ENCODE data around the gene SLCO1B3. TPM values are rescaled to one million over a fixed set of nuclear protein-coding genes. Genes with fewer than 3 reads are reported as not detected.

SLCO1B3 gene
- total and polyA plus RNA-seq, 2 of the 8 experiments (the other 6 are each of a cell fraction or from before 2014, with no cell fraction given), result not detected

GRCh38 chr12:20852649-20853048 lies 42.1 kb downstream of the SLCO1B3 start:
- H3K9me3 ChIP-seq (ENCODE audit: insufficient read depth in 2 of 2, low read depth in 1 of 2, low read length in 1 of 2), result no peaks in the 10 kb centered on the region
- no peaks in the 10 kb centered on the region for H3K23me2 ChIP-seq (ENCODE audit: low read depth, low read length)
- no peak overlapping the region for H2BK120ac ChIP-seq (replicated peaks; ENCODE audit: low read depth, low read length)
- FAIRE-seq (no peak), DNase-seq (ENCODE audit: low read depth in 1 of 2, low spot score in 2 of 2) (no peak)
- no peak overlapping the region for H3K18ac ChIP-seq (ENCODE audit: extremely low read depth, low read length)
- no peak overlapping the region for H3K4me3 ChIP-seq (ENCODE audit: extremely low read depth in 1 of 4, insufficient read depth in 2 of 4, low read depth in 3 of 4, low read length in 4 of 4)
- H3K14ac ChIP-seq (ENCODE audit: insufficient read length), result no peak overlapping the region
- ChIA-PET CTCF (ENCODE audit: partially characterized antibody) (no interaction called here), POLR2A (ENCODE audit: partially characterized antibody) (no interaction called here)
- H4K5ac ChIP-seq (ENCODE audit: insufficient read length, low read depth, low read length), result no peak overlapping the region
- H4K91ac ChIP-seq (replicated peaks; ENCODE audit: insufficient read length, low read length), result no peak overlapping the region
- no peak overlapping the region for H2AFZ ChIP-seq (ENCODE audit: low read length)
- H2BK5ac ChIP-seq (ENCODE audit: low read depth, low read length), result no peak overlapping the region
- H3K27me3 ChIP-seq (replicated peaks in 1 of 4; ENCODE audit: control insufficient read depth in 3 of 4, extremely low read depth in 1 of 4, insufficient read depth in 3 of 4, low read length in 3 of 4), result no peaks in the 10 kb centered on the region
- no peak overlapping the region for H3K27ac ChIP-seq (ENCODE audit: low read depth, low read length)
- H3K4me1 ChIP-seq (replicated peaks in 1 of 4; ENCODE audit: control insufficient read depth in 3 of 4, insufficient read depth in 4 of 4, low read length in 3 of 4), result peaks cover 0 to 3% (median 2%) of the 10 kb centered on the region in 4 experiments; a peak in 2 of 7 replicates
- H3K56ac ChIP-seq (replicated peaks; ENCODE audit: insufficient read length, low read depth, low read length), result no peak overlapping the region
- H2BK20ac ChIP-seq (ENCODE audit: low read length), result no peak overlapping the region
- H2BK12ac ChIP-seq (ENCODE audit: low read depth, low read length), result no peak overlapping the region
- no peak overlapping the region for H2BK15ac ChIP-seq (ENCODE audit: low read length)
- H2AK5ac ChIP-seq (ENCODE audit: low read depth, low read length), result no peak overlapping the region
- no peak overlapping the region for H3K4me2 ChIP-seq (ENCODE audit: insufficient read depth in 1 of 2, low read depth in 2 of 2, low read length in 2 of 2)
- H3K9ac ChIP-seq (replicated peaks in 1 of 4; ENCODE audit: extremely low read depth in 1 of 4, low read depth in 3 of 4, low read length in 3 of 4), result no peak overlapping the region
- H3K79me1 ChIP-seq (ENCODE audit: low read depth, low read length), result no peaks in the 10 kb centered on the region
- no peaks in the 10 kb centered on the region for H3K79me2 ChIP-seq (ENCODE audit: control insufficient read depth in 1 of 2, insufficient read depth in 2 of 2, low read length in 2 of 2)
- H4K8ac ChIP-seq (ENCODE audit: extremely low read depth, insufficient read depth, low read length), result no peak overlapping the region
- no peaks in the 10 kb centered on the region for H3K36me3 ChIP-seq (ENCODE audit: control insufficient read depth in 2 of 4, insufficient read depth in 4 of 4, low read length in 3 of 4)
- H3K23ac ChIP-seq (ENCODE audit: insufficient read length), result no peak overlapping the region
- H3K4ac ChIP-seq (replicated peaks; ENCODE audit: insufficient read length, low read depth, low read length), result no peak overlapping the region
- no peaks in the 10 kb centered on the region for H4K20me1 ChIP-seq (replicated peaks in 1 of 2; ENCODE audit: control insufficient read depth in 1 of 2, insufficient read depth in 2 of 2, low read length in 2 of 2)
- TF ChIP-seq JUN (IDR thresholded peaks at IDR 0.05; ENCODE audit: low read depth, low read length) (no peak), KDM1A (IDR thresholded peaks at IDR 0.05; ENCODE audit: borderline replicate concordance, low read length) (no peak), RNF2 (IDR thresholded peaks at IDR 0.05; ENCODE audit: borderline replicate concordance, low read depth, low read length, missing control alignments, poor library complexity, severe bottlenecking) (no peak), JUND (IDR thresholded peaks at IDR 0.05; ENCODE audit: low read length) (no peak)

Measured in H1 (cell line).